HG02943 (cell line): ENCODE measurements around the gene FAU.

Experiments
- ATAC-seq: cut with Tn5 transposase; IDR thresholded peaks from one replicate; pipeline ENCODE4 v1.9.1; 2021; ENCODE audit warnings: mild to moderate bottlenecking, low read depth, moderate library complexity; ENCODE audit not compliant: unreplicated experiment

FAU gene

DNA sequence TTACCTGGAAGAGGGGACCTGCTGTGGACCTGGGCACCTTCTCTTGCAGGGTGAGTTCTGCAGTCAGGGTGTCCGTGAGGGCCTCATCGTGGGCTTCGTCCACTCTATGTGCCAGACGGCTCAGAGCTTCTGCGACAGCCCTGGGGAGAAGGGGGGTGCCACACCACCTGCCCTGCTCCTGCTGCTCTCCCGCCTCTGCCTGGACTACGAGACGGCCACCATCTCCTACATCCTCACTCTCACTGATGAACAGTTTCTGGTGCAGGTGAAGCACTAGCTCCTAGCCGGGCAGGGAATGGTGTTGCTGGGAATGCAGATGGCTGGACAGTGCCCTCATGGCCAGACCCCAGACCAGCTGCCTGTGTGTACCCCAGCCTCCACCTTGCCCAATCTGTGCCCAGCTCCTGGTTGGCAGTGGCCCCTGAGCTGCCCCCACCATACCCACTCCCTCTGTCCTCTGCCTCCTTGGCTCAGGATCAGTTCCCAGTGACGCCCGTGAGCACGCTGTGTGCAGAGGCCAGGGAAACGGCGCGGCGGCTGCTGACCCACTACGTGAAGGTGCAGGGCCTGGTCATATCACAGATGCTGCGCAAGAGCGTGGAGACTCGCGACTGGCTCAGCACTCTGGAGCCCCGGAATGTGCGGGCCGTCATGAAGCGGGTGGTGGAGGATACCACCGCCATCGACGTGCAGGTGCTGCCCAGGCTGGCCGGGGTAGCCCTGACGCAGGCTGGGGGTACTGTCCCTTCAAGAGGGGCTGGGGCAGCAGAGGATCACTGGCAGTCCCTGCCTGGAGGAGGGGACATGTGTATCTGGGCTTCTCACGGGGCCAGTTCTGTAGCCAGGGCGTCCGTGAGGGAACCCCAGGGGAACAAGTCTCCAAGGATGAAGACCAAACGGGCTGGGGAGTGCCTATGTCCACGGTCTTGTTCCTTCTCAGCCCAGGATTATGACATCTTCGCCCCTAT, 12.4 kb downstream of the FAU start:
- ATAC-seq, result no peak

DNA sequence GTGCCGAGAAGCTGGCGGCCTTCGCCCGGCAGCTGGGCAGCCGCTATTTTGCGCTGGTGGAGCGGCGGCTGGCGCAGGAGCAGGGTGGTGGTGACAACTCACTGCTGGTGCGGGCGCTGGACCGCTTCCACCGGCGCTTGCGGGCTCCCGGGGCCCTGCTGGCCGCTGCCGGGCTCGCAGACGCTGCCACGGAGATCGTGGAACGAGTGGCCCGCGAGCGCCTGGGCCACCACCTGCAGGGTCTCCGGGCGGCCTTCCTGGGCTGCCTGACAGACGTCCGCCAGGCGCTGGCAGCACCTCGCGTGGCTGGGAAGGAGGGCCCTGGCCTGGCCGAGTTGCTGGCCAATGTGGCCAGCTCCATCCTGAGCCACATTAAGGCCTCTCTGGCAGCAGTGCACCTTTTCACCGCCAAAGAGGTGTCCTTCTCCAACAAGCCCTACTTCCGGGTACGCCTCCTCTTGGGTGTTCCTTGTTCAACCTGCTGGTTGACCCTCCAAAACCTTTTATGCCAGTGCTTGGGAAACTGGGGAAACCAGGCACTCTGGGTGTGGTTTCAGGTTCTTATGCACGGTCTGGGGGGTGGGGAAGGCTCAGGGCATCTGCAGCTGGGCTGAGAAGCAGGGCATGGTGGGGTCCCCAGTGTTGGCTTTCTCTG, 13.3 kb downstream of the FAU start:
- no peak for ATAC-seq

DNA sequence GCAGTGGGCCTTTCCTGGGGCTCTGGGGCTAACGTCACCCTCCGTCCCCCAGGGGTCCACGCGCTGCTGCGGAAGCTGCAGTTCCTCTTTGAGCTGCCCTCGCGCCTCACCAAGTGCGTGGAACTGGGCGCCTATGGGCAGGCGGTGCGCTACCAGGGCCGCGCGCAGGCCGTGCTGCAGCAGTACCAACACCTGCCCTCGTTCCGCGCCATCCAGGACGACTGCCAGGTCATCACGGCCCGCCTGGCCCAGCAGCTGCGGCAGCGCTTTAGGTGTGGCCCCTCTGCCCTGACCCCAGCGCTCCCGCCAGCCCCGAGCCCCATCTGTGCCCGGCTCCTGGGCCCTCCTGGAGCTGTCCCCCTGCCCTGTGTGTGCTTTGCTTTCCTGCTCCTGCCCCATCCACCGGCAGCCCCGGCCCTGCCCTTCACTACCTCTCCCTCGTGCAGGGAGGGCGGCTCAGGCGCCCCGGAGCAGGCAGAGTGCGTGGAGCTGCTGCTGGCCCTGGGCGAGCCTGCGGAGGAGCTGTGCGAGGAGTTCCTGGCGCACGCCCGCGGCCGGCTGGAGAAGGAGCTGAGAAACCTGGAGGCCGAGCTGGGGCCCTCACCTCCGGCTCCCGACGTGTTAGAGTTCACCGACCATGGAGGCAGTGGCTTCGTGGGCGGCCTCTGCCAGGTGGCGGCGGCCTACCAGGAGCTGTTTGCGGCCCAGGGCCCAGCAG, 14.0 kb downstream of the FAU start:
- no peak for ATAC-seq

DNA sequence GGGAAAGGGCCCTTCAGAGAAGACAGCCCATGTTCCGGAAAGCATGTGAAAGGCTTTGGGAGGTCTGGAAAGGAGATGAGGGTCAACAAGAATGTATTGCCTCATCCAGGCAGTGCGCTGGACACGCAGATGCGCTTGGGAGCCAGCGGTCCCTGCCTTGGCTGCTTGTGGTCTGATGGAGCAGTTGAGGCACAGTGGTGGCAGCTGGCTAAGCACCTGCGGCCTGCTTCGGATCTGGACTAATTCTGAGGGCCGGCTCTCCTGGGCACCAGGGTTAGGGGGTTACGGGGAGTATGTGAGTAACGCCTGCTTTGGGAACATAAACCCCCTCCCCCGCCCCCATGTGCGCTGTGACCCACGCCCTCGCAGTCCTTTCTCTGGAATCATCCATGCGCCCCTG, 14.9 kb downstream of the FAU start:
- no peak for ATAC-seq

DNA sequence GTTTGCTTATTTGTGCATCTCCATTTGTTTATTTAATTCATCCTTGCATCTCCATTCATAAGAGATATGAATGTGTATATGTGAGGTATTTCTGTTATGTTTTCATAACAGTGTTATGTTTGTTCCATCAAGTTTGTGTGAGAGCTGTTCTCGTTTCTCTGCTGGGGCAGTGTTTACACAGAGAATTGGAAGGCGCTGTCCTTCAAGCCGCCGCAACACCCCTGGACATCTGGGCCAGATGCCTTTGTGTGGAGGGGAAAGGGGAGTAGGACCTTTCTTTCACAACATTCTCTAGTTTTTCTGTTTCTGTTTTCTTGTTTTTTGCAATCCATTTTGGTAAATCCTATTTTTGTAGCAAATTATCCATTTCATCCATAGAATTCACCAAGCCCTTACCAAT, 17.3 kb downstream of the FAU start:
- ATAC-seq, result no peak

DNA sequence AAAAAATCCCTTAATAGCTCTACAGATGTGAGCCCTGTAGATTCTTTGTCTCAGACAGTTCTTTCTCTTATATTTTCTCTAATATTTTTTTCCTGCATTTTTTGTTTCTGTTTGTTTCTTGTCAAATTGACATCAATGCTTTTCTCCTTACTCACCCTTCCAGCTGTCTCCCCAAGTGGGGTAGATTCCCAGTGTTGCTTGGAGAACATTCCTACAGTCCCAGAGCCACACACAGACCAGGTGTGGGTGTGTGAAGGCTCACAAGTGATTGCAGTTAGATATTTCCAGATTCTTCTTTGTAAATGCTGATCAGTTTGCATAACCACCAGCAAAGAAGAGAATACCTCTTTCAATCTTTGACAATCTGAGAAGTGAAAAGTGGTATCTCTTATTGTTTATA, 18.5 kb downstream of the FAU start:
- ATAC-seq, result no peak

DNA sequence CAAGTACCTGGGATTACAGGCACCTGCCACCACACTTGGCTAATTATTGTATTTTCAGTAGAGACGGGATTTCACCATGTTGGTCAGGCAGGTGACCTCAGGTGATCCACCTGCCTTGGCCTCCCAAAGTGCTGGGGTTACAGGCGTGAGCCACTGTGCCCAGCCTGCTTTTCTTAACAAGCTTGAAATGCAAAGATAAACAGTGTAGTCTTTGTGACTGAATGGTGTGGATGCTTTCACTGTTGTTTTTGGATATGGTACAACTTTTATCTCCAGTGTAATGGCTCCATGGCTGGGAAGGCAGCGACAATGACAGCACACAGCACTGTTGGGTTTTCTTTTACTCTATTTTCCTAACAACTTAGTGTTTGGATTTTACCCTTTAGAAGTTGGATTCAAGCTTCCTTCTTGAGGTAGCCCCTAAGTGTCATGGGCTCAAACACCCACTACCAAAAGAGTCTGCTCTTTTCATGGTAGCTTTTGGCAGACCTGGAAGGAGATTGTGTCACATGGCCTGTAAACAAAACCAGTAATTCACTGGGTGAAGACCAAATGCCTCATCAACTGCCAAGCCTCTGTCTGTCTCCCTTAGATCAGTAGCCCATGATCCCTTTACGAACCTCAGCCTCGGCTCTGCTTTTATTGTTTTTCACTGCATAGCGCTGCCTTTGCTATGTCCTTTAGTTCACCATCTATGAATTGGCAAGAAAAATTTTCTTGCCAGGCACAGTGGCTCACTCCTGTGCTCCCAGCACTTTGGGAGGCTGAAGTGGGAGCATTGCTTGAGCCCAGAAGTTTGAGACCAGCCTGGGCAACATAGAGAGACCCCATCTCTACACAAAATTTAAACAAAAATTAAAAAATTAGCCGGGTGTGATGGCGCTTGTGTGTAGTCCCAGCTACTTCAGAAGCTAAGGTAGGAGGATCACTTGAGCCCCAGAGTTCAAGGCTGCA, 19.5 kb downstream of the FAU start:
- ATAC-seq, result no peak

DNA sequence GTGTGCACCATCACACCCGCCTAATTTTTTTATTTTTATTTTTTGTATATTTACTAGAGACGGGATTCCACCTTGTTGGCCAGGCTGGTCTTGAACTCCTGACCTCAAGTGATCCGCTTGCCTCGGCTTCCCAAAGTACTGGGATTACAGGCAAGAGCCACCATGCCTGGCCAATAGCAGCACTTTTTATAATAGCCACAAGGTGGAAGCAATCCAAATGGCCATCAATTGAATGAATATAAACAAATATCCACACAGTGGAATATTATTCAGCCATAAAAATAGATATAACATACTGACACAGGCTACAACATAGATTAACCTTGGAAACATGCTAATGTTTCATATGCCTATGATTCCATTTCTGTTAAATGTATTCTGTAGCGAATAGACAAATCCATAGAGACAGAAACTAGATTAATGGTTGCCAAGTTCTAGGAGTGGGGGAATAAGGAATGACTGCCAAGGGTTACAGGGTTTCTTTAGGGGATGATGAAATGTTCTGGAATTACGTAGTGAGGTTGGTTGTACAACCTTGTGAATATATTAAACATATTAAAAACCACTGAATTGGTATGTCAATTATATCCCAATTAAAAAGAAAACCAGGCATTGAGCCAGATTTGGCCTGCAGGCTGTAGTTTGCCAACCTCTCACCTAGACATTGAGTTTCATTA, 21.1 kb downstream of the FAU start:
- ATAC-seq, result no peak

DNA sequence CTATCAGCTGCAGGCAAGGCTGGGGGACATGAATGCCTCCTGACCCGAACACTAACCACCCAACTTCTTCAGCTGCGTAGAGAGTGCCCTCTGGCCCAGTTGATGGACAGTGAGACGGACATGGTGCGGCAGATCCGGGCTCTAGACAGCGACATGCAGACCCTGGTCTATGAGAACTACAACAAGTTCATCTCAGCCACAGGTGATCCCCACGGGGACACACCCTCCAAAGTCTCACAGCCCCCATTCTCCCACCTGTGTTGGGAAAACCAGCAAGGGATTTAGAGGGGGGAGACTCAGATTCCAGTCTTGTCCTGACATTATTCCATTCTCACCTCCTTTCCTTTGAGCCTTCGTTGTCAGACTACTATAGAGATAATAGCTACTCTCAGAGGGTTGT, 25.0 kb downstream of the FAU start:
- no peak for ATAC-seq

DNA sequence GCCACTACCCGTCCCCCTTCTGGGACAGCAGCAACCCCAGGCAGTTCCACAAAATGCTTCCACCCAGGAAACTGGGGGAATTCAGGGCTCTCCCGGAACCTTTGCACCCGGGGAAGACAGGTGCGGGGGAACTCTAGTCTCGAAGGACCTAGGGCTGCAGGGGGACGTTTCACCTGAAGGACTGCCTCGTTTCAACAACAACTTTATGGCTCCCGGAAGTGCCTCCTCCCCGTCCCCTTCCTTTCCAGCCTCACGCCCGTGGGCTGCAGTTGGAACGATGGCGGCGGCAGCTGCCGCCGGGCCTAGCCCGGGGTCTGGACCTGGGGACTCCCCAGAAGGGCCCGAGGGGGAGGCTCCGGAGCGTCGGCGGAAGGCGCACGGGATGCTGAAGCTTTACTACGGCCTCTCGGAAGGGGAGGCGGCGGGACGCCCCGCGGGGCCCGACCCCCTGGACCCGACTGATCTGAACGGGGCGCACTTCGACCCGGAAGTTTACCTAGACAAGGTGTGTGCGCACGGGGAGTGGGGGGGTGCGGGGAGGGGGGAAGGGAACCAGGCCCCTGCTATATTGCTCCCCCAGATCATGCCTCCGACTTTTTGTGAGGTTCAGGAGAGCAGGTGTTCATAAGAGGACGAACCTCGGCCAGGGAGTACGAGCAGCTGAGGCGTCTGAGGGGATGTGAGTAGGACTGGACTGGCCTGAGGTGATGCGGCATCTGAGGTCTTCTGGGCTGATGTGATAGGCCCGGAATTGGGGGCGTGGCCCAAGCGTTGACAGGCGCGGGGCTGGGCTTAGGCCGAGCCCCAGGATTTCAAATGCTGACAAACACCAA, 25.7 kb downstream of the FAU start, which contains the start of gene VPS51:
Gene VPS51, plus strand, starts transcription at position 241 of the 833 bp plus-strand sequence. Its CDS starts 37 bp downstream, at position 278.
- ATAC-seq, result peak; percentile 79

DNA sequence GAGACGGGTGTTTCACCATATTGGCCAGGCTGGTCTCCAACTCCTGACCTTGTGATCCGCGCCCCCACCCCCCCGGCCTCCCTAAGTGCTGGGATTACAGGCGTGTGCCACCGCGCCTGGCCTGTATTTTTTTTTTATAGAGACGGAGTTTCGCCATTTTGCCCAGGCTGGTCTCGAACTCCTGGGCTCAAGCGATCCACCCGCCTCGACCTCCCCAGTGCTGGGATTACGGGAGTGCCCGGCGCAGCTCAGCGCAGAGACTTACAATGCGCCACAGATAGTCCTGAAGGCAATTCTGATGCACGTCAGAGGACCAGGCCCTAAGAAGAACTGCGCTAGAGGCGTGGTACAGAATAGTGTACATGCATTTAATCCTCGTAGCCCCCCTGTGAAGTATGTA, 26.5 kb downstream of the FAU start:
- no peak for ATAC-seq

DNA sequence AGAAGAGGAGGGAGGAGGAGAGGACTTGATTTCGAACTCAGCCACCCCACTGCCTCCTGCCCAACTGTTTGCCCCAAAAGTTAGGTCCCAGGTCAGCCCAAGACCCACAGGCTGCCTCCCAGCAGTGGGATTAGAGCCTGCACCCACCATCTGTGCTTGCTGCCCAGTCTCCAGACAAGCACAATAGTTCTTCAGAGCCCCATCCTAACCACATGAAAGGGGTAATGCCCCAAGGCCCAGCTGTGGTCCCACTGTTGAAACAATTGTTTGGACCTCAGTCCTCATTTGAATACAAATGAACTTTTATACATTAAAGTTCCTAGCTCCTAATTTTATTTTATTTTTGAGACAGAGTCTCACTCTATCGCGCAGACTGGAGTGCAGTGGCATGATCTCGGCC, 31.3 kb downstream of the FAU start:
- ATAC-seq, result no peak

DNA sequence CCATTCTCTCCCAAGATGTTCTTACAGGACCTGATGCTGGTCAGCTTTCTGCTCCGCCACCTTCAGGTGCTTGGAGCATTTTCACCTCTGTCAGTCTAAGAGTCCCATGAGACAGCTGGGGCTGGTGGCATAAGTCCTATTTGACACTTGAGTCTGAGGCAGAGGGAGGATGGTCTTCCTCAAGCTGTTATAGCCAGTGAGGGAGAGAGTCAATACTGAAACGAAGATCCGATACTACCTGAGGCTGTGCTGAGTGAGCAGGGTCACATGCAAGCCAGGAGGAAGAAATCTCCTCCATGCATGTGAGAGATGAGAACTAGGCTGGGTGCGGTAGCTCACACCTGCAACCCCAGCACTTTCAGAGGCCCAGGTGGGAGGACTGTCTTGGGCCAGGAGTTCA, 32.3 kb downstream of the FAU start:
- no peak for ATAC-seq

DNA sequence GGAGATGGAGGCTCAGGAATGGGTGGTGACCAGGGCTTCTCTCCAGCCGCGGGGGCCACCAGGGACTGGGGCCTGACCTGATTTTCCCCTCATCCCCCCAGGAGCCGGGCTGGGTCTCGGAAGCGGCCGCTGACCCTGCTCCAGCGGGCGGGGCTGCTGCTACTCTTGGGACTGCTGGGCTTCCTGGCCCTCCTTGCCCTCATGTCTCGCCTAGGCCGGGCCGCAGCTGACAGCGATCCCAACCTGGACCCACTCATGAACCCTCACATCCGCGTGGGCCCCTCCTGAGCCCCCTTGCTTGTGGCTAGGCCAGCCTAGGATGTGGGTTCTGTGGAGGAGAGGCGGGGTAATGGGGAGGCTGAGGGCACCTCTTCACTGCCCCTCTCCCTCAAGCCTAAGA, 34.1 kb downstream of the FAU start:
- no peak for ATAC-seq

DNA sequence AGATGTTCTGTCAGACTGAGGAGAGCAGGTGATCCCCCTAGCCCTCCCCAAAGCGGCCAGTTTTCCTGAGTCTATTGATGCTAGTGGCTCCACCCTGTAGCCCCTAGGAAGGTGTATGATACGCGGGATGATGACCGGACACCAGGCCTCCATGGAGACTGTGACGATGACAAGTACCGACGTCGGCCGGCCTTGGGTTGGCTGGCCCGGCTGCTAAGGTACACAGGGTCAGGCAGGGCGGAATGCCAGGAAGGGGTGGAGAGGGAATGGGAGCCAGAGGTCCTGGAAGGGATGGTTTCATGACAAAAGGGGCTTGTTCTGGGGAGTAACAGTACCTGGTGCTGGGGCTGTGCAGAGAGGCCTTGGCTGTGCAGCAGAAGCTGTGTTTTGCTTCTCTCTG, 34.7 kb downstream of the FAU start:
- ATAC-seq, result no peak

DNA sequence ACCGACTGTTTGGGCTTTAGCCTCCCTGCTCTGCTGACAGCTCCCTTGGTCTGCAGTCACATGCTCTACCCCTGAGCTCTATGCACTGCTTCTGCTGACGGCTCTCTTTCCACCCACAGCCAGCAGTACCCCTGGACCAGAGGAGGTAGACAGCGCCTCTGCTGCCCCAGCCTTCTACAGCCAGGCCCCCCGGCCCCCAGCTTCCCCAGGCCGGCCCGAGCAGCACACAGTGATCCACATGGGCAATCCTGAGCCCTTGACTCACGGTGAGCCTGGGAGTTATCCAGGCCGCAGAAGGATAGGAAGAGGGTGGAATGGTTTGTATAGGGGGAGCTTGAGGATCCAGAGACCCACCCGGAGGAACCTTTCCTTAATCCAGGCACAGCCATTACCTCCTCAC, 35.1 kb downstream of the FAU start:
- ATAC-seq, result no peak

DNA sequence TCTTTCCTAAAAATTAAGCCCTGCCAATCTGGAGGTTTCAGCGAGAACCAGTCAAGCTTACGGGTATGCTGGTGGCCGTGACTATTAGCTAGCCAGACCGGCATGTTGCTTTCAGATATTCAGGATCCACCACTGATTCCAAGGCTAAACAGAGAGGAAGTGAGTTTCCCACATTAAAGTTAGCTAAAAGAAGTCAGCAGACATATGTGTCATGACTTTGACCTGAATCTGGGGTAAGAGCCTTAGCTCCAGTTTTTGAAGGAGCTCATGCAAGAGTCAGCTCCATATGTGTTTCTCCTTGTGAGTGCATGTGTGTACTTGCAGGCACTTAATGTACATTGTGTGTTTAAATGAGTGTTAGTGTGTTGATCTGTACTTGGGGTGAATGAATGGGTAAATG, 36.5 kb downstream of the FAU start:
- no peak for ATAC-seq

DNA sequence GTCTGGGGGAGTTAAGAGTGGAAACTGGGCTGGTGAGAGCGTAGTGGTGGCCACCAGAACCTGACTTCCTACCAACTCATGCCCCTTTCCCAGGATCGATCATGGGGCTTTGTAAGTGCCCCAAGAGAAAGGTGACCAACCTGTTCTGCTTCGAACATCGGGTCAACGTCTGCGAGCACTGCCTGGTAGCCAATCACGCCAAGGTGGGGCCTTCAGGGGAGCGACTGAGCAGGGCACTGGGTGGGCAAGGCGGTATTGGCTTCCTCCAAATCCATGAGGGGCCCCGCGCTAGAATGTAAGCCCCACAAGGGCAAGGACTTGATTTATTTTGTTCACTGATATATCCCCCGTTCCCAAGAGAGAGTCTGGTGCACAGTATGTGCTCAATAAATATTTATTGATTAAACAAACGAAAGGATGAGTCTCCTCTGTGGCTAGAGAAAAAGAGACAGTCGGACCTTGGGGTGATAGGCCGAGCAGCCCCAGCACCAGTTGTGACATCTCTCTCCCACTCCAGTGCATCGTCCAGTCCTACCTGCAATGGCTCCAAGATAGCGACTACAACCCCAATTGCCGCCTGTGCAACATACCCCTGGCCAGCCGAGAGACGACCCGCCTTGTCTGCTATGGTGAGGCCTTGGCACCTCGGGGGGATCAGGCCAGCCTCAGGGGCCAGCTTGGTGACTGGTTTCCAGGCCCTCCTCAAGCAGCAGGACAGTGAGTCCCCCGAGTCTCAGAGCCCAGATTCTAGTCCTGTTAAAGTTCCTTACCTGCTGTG, 37.1 kb downstream of the FAU start:
- ATAC-seq, result peak; percentile 2
